GM19023 (cell line): ENCODE measurements around the gene RNLS.
A peak's percentile ranks its signal among the peaks of the same experiment; 100 is the strongest.

ENCODE experiments used
- ATAC-seq: cut with Tn5 transposase; IDR thresholded peaks from one replicate; pipeline ENCODE4 v1.9.1; 2021; ENCODE audit warnings: mild to moderate bottlenecking, moderate library complexity; ENCODE audit not compliant: unreplicated experiment

Gene RNLS

DNA sequence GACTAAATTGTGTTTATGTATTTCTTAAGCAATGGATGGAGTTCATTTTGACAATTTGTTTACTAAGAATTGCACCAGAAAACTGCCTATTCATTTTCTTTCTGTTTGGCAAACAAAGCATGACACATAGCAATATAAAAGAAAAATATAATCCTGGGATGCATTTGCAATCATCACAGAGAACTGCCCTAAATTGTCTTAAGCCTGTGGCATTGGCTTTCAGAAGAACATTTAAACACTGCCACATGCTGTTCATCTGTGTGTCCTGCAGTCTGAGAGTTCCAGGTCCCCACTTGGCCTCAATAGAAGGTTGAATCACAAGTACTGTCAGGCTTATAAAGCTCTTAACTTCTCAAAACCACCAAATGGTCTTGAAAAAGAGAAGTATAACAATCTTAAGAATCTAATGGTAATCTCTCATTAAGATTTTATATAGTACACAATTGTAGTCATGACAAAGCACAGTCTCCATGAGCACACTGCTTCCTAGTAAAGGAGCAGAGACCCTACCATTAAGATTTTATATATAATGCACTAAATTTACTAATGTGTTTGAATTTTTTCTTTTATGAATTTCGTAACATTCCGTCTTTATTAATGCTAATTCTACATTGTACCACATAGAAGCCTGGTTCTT lies 29.9 kb downstream of the RNLS start:
- peak; percentile 74 for ATAC-seq

DNA sequence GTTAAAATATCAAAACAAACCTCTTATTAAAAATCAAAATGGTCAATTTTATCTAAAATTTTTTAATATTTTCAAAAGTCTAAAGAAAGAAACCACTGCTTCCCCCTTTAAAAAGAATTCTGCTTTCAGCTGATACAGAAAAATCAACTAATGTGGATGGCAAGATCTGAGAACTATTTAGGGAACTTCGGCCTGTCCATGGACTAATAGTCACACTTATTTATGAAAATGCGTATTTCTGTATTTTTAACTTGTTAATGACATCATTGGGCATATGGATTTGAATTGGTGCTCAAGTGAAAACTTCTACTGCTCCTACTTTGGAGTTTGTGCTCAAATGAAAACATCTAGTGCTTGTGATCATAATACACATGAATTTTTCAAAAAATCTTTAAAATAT lies 31.9 kb downstream of the RNLS start:
- no peak for ATAC-seq

DNA sequence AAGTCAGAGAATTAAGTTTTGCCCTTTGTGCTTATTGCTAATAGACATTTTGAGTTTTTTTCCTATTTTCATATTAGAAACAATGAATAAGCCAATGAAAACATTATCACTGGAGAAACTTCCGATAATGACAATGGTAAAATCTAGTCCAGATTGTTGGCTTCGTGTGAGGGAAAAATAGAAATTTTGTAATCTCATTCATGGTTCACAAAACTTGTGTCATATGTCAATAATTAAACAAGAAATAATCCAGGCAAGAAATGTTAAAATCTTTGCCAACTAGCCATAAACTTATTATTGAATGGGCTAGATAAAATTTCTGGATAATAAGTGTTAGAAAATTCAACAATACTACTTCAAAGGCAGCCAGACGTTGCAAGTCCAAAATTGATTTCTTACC lies 36.6 kb downstream of the RNLS start:
- ATAC-seq, result no peak

DNA sequence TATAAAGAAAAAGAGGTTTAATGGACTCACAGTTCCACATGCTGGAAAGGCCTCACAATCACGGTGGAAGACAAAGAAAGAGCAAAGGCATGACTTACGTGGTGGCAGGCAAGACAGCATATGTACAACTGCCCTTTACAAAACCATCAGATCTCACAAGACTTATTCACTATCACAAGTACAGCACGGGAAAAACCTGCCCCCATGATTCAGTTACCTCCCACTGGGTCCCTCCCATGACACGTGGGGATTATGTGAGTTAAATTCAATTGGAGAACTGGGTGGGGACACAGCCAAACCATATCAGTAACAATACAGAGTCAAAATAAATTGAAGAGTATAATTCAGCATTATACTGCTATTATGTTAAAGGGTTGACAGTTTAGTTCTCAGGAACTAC lies 37.8 kb downstream of the RNLS start:
- no peak for ATAC-seq

DNA sequence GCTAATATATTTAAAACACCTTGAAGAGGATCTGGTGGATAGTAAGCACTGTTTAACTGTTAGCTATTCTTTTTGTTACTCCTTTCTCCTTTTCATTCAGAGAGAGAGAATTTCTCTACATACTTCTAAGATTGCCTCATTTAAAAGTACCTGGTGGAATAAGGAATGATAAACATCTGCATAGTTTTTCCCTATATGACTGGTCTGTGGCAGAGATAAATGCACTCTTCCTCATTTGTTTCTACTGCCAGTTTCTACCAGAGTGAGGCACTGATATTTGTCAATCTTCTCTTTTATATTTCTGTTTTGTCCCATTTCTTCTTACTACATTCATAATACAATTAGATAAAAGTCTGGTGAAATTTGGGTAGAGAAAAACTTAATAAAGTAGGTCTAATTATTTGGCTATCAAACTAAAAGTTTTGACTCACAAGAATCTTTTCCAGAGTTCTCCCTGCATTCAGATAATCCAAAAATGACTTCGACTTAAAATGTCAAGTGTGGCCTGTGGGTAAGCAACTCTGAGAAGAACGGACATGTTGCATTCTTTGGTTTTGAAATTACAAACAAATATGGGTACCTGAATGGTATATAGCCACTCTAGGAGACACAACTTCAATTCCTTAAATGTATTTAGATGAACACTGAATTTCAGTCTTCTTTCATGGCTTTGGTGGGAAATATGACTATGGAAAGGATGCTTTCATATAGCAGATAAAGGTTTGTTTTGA lies 38.8 kb downstream of the RNLS start:
- ATAC-seq, result no peak

DNA sequence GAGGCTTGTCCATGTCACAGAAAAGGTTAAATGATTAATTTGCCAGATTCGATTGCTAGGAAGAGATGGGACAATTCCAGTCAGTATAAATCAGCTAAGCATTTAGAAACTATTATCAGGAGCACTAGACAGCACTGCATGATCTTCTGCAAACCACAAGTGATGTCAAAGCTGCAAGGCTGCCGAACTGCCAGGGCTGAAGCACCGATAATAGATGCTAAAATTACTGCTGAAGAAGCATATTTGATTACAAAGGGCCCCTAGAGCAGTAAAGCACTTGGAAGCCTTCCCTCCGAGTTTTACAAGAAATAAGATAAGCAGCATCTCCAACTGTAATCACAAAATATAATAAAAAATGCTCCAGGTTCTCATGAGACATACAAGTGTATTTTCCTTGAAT lies 40.6 kb downstream of the RNLS start:
- no peak for ATAC-seq

DNA sequence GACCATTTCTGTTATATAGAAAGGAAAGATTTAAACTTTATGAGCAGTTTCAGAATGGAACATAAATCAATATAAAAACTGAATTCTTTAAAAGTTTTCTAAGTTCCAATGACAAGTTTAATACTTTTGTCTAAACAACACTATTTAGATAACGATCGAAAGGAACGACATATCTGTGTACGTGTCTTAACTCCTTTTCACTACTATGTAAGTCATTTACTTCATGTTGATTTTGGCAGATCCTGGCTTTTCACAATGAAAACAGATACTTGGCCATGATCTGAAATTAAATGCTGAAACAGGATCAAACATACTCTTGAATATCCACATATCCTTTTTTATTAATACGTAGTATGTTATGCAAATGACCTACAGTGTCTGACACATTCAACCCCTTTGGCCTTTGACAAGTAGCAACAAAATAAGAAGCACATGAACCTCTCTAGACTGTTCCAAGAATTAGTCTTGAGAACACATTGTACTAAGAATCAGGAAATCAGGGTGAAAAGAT lies 41.9 kb downstream of the RNLS start:
- no peak for ATAC-seq

DNA sequence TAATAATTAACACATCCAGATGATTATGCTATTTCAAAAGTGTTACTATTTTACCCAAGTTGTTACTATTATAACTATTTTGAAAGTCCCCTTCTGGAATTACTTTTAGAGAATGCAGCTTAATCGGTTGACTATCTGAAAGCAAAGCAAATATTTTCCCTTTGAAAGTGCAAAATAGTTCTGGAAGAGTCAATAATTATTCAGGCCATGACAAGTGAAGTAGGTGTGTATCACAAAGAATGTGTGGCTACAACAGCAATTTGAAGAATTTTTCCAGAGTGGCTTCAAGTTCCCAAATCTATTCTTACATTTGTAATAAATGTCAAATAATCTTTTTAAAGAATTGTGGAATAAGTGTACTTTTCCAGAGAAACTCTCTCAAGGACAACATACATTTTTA lies 42.8 kb downstream of the RNLS start:
- no peak for ATAC-seq

DNA sequence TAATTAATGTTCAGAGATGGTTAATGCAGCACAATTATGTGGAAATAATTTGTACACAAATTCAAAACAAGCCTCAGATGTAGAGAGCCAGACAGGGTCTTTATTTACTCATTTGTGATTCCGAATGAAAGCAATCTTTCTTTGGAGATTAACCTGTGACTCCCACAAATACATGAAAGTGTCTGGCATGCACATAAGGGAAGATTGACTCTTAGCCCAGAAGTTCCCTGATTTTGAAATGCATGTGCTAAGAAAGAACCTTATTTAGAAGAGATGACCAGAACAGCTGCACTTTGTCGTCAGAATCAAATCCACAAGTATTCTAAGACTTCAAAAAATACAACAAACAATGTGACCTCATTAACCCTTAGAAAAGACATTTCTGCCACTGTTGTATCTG lies 45.1 kb downstream of the RNLS start:
- no peak for ATAC-seq

DNA sequence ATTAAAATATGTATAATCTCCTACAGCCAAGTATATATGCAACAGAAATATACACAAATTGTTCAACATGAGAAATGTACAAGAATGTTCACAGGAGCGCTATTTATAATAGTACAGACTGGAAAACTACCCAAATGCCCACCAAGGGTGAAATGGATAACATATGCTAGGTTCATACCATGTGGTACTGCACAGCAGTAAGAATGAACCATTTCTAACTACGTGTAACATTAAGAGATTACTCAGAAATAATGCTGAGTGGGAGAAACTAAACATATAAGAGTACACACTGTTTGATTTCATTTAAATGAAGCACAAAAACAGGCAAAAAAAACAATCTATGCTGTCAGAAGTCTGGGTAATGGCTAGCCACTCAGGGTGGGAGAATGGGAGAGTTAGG lies 45.8 kb downstream of the RNLS start:
- no peak for ATAC-seq

DNA sequence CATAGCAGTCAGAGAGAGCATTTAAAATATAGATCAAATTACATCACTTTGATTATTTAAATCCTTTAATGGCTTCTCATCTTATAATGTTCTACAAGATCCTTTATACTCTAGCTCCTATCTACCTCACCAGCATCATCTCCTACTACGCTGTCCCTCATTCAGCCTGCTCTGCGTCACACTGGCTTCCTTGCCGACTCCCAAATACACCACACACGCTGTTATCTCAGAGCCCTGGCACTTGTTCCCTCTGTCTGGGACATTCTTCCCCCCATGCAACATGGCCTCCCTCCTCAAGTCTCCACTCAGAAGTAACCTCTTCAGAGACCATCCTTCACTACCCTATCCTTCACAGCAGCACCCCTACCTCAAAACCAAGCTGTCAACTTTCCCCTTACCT lies 46.7 kb downstream of the RNLS start:
- ATAC-seq, result no peak

DNA sequence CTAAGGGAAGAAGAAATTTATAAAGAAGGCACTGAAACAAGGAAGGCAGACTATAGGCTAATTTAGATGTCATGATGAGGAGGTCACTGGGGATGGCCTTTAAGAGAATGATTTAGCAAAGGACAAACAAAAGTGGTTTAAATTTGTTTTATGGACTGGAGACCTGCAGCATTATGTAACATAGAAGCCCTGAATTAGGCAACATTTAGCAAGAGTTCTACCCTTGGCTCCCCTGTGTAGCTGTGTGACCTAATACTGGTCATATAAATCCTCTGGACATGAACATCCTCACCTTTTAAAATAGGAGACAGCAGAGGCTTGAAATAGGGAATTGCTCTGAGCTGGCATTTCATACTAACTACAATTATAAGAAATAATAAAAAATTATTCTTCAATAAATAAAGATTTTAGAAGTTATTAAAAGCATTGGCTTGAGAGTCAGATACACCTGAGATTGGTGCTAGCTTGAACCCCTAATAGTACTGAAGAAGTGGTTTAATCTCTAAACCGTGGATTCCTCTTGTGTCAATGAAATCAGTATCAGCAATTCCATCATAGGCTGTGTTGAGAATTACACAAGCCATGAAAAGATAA lies 48.9 kb downstream of the RNLS start:
- no peak for ATAC-seq

DNA sequence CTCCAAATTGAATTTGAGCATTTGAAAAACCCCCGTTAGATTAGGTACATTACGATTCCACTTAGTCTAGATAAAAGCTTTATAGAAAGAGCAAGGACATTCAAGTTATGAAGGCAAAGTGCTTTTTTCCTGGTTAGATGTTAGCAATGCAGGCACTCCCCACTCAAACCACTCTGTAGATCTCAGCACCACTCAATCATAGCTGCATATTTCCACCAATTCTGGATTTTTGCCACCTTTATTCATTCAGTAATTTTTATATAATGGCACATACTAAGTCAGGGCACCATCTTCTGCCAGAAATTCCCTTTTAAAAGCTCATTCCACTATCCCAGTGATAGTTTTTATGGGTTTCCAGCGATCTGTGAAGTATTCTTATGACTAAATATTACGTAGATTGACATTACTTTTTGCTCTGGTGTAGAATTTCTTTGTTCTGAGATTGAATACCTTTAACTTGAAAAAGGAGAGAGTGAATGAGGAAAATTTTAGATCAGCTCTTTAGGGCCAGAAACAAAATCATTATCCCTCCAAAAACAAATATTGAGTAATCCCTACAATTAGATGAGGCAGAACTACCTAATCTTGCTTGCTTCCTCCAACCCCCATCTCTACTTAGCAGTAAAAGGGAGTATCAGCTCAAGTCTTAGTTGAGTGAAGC lies 51.6 kb downstream of the RNLS start:
- ATAC-seq, result no peak

DNA sequence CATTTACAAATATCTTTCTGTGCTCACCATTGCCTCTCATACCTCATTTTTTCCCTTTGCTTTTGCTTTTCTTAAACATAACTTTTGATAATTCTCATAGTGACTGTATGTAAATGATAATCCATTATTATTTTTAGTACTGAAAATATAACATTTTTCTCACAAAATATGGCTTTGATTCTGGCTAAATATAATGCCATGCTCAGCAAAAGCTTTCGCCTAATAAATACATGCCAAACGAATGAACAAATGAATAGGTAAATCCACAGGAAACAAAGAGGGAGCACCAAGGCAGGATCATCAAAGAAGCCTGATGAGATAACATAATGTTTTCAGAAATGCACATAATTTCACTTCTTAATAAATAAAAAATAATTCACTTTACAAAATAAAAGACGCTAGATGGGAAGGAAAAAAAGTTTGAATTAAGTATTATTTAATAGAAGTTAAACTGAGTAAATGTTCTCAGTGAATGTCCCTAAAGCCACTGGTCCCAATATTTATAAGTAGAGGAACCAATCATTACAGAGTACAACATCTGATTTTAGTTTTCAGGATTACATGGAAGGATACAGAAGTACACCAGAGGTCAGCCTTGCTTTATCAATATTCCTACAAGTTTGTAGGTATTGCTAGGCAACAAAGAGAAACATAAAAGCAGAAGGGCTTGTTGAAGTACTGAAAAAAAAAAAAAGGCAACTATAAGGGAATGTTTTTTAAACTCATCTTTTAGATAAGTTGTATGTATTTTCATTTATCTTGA lies 52.3 kb downstream of the RNLS start:
- no peak for ATAC-seq

DNA sequence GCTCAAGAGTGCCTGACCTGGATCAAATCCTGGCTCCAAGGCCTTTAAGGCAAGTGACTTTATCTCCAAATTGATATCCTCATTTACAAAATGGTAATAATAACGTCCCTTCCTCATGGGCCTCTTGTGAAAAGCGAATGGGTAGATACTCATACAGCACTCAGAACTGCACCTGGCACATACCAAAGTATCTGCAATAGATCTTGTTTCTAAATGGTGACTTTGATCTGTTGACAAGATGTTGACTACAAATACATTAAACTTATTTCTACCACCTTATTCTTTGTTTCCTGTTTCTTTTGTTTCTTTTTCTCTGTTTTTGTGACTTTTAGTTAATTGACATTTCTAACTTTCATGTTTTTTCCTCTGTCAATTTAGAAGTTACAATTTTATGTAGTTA lies 53.0 kb downstream of the RNLS start:
- ATAC-seq, result no peak

DNA sequence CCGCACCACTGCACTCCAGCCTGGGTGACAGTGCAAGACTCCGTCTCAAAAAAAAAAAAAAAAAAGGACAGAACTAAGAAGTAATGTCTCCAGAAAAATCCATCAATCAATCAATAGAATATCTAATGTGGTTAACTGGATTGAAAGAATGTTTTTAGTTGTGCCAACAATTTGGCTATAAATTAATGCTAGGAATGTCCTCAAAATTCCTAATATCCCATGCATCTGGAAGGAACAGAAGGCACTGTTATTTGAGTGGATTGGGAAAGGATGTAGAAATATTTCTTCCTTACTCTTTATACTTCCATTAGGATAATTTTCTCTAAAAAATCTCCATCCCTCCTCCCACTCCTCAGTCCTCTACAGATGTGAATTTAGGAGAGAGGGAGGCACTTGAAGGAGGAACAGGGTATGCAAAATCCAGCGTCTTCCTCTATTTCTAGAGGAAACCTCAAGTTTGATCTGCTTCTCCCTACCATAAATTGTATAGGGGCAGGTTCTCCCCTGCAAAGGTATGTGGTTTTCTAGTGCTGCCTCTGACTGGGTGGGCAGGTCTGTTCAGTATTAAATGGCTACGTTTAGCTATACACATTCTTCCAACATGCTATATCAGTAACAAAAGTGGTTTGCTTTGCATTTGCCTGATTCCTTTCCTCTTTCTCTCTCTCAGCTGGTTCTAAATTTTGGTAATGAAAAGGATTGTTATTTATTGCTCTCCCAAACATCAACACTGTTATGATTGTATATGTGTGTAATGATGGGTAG lies 54.1 kb downstream of the RNLS start:
- no peak for ATAC-seq

DNA sequence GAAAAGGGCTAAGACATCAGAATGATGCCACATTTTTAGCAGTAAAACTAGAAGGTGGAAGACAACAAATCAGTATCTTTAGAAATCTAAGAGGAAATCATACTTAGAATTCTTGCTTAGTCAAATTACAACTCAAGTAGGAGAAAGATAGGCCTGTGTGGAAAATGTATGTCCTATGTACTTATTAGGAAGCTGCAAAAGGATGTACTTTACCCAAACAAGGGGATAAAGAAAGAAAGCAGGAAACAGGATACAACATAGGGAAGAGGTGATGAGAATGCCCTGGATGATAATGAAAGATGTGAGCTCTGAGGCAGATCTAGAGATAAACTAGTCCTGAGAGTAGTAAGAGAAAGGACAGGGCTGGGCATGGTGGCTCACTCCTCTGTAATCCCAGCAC lies 54.9 kb downstream of the RNLS start:
- no peak for ATAC-seq

DNA sequence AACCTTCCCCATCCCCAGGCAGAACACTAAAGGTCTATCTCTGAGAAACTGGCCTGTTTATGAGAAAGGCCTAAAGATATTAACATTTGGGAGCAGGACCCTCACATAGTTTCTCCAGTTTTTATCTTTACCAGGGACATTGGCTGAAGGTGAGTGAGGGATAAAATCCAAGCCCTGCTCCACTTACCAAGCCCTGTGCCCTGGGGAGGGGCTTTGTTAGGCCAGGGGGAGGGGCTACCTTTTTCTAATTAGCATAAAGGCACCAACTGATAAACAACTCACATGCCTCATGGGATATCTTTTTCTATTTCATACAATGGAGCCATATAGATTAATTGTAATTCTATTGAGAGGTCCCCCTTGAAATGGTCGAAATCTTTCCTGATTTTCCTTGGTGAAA lies 55.9 kb downstream of the RNLS start:
- ATAC-seq, result no peak

DNA sequence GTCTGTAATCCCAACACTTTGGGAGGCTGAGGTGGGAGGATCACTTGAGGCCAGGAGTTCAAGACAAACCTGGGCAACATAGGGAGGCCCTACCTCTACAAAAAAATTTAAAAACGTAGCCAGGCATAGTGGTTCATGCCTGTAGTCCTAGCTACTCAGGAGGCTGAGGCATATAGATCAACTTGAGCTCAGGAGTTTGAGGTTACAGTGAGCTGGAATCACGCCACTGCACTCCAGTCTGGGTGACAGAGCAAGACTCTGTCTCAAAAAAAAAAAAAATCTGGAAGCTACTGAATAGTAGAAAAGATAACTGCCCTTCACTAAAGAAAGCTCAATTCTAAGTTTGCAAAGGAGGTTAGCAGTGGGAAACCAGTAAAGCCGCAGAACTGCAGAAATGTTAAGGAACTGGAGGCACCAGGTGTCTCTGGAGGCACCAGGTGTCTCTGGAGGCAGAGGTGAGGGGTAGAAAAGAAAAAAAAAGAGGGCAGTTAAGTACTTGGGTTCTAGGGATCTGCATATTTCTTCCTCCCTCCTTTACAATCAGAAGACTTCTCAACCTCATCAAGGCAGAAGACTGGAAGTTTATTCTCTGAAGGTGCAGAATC lies 56.5 kb downstream of the RNLS start:
- ATAC-seq, result no peak
